Suprapubic skin (tissue), 4 donors: Measurements from ENCODE around the gene PACSIN2. TPM values are rescaled to one million over a fixed set of nuclear protein-coding genes. Genes with fewer than 3 reads are reported as not detected.
"Not testable (repeated sequence)": the region's sequence is repeated elsewhere in the genome, so short reads cannot be mapped to it uniquely, and the experiment has no call there.

Experiments used
- DNase-seq, 2 donors: peaks; one replicate each; pipeline ENCODE4 v3.0.0-alpha.2; 2019; ENCODE audit warnings: low spot score in 2 of 2
- H3K27ac ChIP-seq: fragments of 200-600 bp; sonication (generic); one replicate; pipeline ENCODE4 v1.5.1; 2019
- H3K27me3 ChIP-seq: fragments of 200-600 bp; sonication (generic); one replicate; pipeline ENCODE4 v1.5.1; 2019
- H3K36me3 ChIP-seq: fragments of 200-600 bp; sonication (generic); one replicate; pipeline ENCODE4 v1.5.1; 2019
- H3K4me1 ChIP-seq: fragments of 200-600 bp; sonication (generic); one replicate; pipeline ENCODE4 v1.5.1; 2019
- H3K4me3 ChIP-seq: fragments of 200-600 bp; sonication (generic); one replicate; pipeline ENCODE4 v1.5.1; 2019; ENCODE audit warnings: mild to moderate bottlenecking
- H3K9me3 ChIP-seq: fragments of 200-600 bp; sonication (generic); one replicate; pipeline ENCODE4 v1.5.1; 2019
- CTCF ChIP-seq, 2 donors: fragments of 200-600 bp in 1 of 2; fragments of 450-650 bp in 1 of 2; sonication (generic) in 1 of 2; IDR thresholded peaks; one replicate each; pipeline ENCODE4 v1.5.1; 2016 to 2019; ENCODE audit warnings: antibody characterized with exemption in 2 of 2, mild to moderate bottlenecking in 1 of 2, moderate library complexity in 1 of 2
- EP300 ChIP-seq: sonication (generic); formaldehyde crosslinking; IDR thresholded peaks from one replicate; pipeline ENCODE4 v1.6.1; 2017; ENCODE audit warnings: antibody characterized with exemption
- POLR2A ChIP-seq, 2 donors: fragments of 450-650 bp; IDR thresholded peaks; one replicate each; pipeline ENCODE4 v1.6.1; 2017; ENCODE audit warnings: antibody characterized with exemption in 2 of 2, mild to moderate bottlenecking in 2 of 2, moderate library complexity in 2 of 2
- POLR2AphosphoS5 ChIP-seq, 3 donors: sonication (generic); formaldehyde crosslinking; IDR thresholded peaks; one replicate each; pipeline ENCODE4 v1.6.1; 2017; ENCODE audit warnings: antibody characterized with exemption in 3 of 3
- WGBS: methylation state at CpG from one replicate; pipeline ENCODE4 v1.1.5; 2018; 5-methylcytosine and 5-hydroxymethylcytosine counted together
- total RNA-seq, 4 donors: library from RNA; depleted of rRNA; stranded (reverse); fragments of >200 nt; gene quantifications; one replicate each; pipeline ENCODE4 v1.1.0, GENCODE V29; 2016

Gene PACSIN2
- total RNA-seq, 4 donors from 2014 or later, result 38.9 to 74.8 (median 55.3) TPM

DNA sequence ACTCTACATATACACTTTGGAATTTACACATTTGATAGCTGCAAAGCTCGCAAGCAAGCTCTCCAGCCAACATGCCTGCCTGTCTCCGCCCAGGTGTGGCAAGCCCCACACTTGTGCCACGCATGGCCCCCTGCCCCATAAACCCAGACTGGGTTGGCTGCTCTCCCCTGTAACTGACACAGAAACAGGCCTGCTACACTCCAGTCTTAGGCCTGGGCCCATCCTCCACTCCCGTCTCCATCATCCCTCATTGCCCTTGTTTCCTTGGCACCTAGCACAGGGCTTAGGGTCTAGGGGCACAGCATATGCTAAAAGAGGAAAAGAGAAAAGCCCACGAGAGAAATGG is 41.4 kb downstream of the PACSIN2 start:
- Histone ChIP-seq H3K4me1 (peaks cover 41% of the 10 kb centered on the region), H3K4me3 (no peak overlapping the region), H3K36me3 (no peaks in the 10 kb centered on the region), H3K9me3 (no peaks in the 10 kb centered on the region), H3K27ac (no peak overlapping the region), H3K27me3 (no peaks in the 10 kb centered on the region)
- TF ChIP-seq EP300 (no peak), POLR2A (IDR thresholded peaks at IDR 0.05) (no peak), CTCF (IDR thresholded peaks at IDR 0.05) (no peak), POLR2AphosphoS5 (IDR thresholded peaks at IDR 0.05) (no peak)
- DNase-seq, result peak in 1 of 2 donors; percentile 54
- 86% methylated on average over 5 of the region's 5 CpGs for WGBS

GRCh38 chr22:42972649-42973535 is 42.1 kb downstream of the PACSIN2 start:
- peak in 1 of 2 donors; percentile 25 for DNase-seq
- H3K4me1 ChIP-seq, result peaks cover 40% of the 10 kb centered on the region
- H3K9me3 ChIP-seq, result no peaks in the 10 kb centered on the region
- 84% methylated on average over 10 of the region's 10 CpGs for WGBS
- no peaks in the 10 kb centered on the region for H3K27me3 ChIP-seq
- TF ChIP-seq POLR2AphosphoS5 (IDR thresholded peaks at IDR 0.05) (no peak), CTCF (IDR thresholded peaks at IDR 0.05) (no peak), POLR2A (IDR thresholded peaks at IDR 0.05) (no peak), EP300 (no peak)
- no peaks in the 10 kb centered on the region for H3K36me3 ChIP-seq
- no peak overlapping the region for H3K4me3 ChIP-seq
- H3K27ac ChIP-seq, result no peak overlapping the region

GRCh38 chr22:42971473-42971860 is 43.5 kb downstream of the PACSIN2 start:
- WGBS, result no CpG with 5 or more reads among the region's 25 CpGs
- not testable (repeated sequence) for H3K4me3 ChIP-seq, H3K36me3 ChIP-seq, H3K9me3 ChIP-seq, H3K27me3 ChIP-seq, H3K27ac ChIP-seq
- H3K4me1 ChIP-seq, result peaks cover 36% of the 10 kb centered on the region
- peak in 1 of 2 donors; percentile 60 for DNase-seq

DNA sequence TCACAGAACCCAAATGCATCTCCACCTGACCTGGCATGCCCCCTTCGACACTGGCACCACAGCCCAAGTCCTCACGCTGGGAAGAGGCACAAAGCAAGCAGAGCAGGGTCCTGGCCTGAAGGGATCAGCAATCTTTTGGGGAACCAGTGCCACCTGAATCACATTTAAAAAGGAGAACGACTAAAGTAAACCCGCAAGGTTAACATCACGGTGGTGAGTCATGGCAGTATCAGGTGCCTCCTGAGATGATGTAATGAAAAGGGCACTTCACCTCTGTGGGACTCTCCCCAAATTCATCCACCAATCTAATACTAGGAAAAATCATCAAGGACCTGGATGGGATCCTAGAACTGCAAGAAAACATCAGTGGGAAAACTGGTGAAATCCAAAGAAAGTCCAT is 44.9 kb downstream of the PACSIN2 start:
- no peak overlapping the region for H3K4me3 ChIP-seq
- H3K27me3 ChIP-seq, result no peaks in the 10 kb centered on the region
- no peaks in the 10 kb centered on the region for H3K9me3 ChIP-seq
- no peak for TF ChIP-seq CTCF (IDR thresholded peaks at IDR 0.05)
- no peak for TF ChIP-seq EP300
- no peak for TF ChIP-seq POLR2AphosphoS5 (IDR thresholded peaks at IDR 0.05)
- TF ChIP-seq POLR2A (IDR thresholded peaks at IDR 0.05), result no peak
- no peaks in the 10 kb centered on the region for H3K36me3 ChIP-seq
- peak in 1 of 2 donors; percentile 22 for DNase-seq
- peak overlapping the region; percentile 5 for H3K27ac ChIP-seq
- 63% methylated on average over 5 of the region's 5 CpGs for WGBS
- H3K4me1 ChIP-seq, result peaks cover 39% of the 10 kb centered on the region

GRCh38 chr22:42969348-42969975 is 45.5 kb downstream of the PACSIN2 start:
- Histone ChIP-seq H3K27me3 (no peaks in the 10 kb centered on the region), H3K4me1 (peaks cover 40% of the 10 kb centered on the region), H3K9me3 (no peaks in the 10 kb centered on the region), H3K27ac (peak overlapping the region; percentile 5), H3K4me3 (no peak overlapping the region), H3K36me3 (no peaks in the 10 kb centered on the region)
- WGBS, result 75% methylated on average over 12 of the region's 12 CpGs
- DNase-seq, result peak in 1 of 2 donors; percentile 52
- no peak for TF ChIP-seq CTCF (IDR thresholded peaks at IDR 0.05)
- peak in 1 of 3 donors; percentile 28 for TF ChIP-seq POLR2AphosphoS5 (IDR thresholded peaks at IDR 0.05)
